HAP-1 (cell line): Measurements from ENCODE around the gene MDM2.

Source experiments
- DNase-seq, 2 experiments: peaks; one replicate each; pipeline ENCODE4 v3.0.0-alpha.2; 2016 to 2020; ENCODE audit warnings: low spot score in 2 of 2
- H3K27me3 ChIP-seq: fragments of 250-450 bp; sonication (Bioruptor Pico); 2 replicates; pipeline ENCODE4 v1.5.1; 2020; ENCODE audit warnings: low read depth, mild to moderate bottlenecking, moderate library complexity
- H3K36me3 ChIP-seq: fragments of 250-450 bp; sonication (Bioruptor Pico); replicated peaks from 2 replicates; pipeline ENCODE4 v1.5.1; 2020; ENCODE audit warnings: mild to moderate bottlenecking
- H3K4me1 ChIP-seq: fragments of 250-450 bp; sonication (Bioruptor Pico); 2 replicates; pipeline ENCODE4 v1.5.1; 2020; ENCODE audit warnings: mild to moderate bottlenecking
- H3K4me3 ChIP-seq: fragments of 250-450 bp; sonication (Bioruptor Pico); 2 replicates; pipeline ENCODE4 v1.5.1; 2020; ENCODE audit warnings: mild to moderate bottlenecking, moderate library complexity
- H3K9me3 ChIP-seq: fragments of 250-450 bp; sonication (Bioruptor Pico); 2 replicates; pipeline ENCODE4 v1.5.1; 2020; ENCODE audit warnings: mild to moderate bottlenecking, moderate library complexity
- in situ Hi-C: fragments of 300-500 bp; cut with MboI; formaldehyde crosslinking; loops from 3 replicates; pipeline ENCODE4 v1.14.3; 2020; ENCODE audit warnings: low sequenced_read_pairs, inconsistent platforms, mixed read lengths

Gene MDM2

GRCh38 chr12:68866950-68867349, 59.0 kb downstream of the MDM2 start:
- Histone ChIP-seq H3K36me3 (no peaks in the 10 kb centered on the region), H3K27me3 (no peaks in the 10 kb centered on the region), H3K9me3 (no peaks in the 10 kb centered on the region), H3K4me3 (no peak overlapping the region), H3K4me1 (no peaks in the 10 kb centered on the region)
- in situ Hi-C loops: loop anchor here (10.0 to 25.0 kb wide), 2 partner anchors 208 to 370 kb away; partner anchors contain the start of gene CPSF6
- DNase-seq: no peak

DNA sequence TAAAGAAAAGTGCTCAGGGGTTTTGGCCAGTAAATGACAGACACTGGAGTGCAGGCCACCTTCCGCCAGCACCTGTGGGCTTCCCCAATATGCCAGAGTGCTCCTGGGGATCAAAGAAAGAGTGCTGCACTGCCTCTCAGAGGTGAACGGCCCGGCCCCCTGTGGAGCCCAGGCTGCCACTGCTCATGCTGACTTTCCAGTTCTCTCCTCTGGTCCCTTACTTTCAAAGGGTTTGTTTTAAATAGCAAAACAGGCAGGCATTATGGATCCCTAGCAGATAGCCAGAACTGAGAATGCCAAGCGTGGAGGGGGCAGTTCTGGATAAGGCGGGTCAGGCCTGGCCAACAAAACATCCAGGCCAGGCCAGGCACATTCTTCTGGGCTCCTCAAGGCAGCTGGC, 59.6 kb downstream of the MDM2 start:
- no peaks in the 10 kb centered on the region for H3K9me3 ChIP-seq
- in situ Hi-C loops: loop anchor here (10.0 to 25.0 kb wide), 2 partner anchors 207 to 370 kb away; partner anchors contain the start of gene CPSF6
- H3K4me1 ChIP-seq: no peaks in the 10 kb centered on the region
- H3K27me3 ChIP-seq: no peaks in the 10 kb centered on the region
- no peaks in the 10 kb centered on the region for H3K36me3 ChIP-seq
- DNase-seq: no peak
- no peak overlapping the region for H3K4me3 ChIP-seq

DNA sequence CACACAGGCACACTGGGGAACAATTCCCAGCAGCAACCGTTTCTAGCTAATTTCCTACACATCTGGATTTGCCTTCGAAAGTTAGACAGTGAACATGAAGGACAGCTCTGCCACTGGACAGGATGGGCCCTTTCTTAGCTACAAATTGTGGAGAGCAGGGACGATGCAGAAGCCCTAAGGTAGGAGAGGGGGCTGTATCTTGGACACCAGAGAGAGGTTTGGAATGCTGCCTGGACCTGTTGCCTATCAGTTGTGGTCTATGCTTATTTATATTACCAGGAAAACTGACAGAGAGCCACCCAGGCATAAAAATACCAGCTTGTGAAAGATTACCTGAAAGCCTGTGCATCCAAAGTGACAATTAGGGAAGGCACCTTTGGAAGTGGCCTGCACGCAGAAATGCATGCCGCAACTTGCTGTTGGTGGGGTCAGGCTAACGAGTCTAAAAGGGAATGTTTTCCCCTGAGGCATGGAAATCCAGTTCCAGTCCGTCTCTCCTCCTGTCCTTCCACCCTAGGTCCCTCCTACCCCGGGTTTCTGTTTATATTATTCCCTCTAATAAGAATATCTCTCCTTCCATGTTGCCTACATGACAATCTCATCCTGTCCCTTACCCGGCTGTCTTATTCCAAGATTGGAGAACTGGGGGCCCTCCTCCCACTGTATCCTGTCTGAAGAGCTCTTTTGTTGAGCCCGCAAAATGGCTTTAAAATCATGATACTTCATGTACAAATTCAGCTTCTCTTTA, 60.2 kb downstream of the MDM2 start:
- Histone ChIP-seq H3K27me3 (no peaks in the 10 kb centered on the region), H3K4me1 (no peaks in the 10 kb centered on the region), H3K36me3 (no peaks in the 10 kb centered on the region), H3K9me3 (no peaks in the 10 kb centered on the region), H3K4me3 (no peak overlapping the region)
- DNase-seq: no peak
- in situ Hi-C loops: loop anchor here (10.0 to 25.0 kb wide), 2 partner anchors 207 to 369 kb away; partner anchors contain the start of gene CPSF6

- Histone ChIP-seq H3K9me3 (no peaks in the 10 kb centered on the region), H3K27me3 (no peaks in the 10 kb centered on the region), H3K4me3 (no peak overlapping the region), H3K36me3 (no peaks in the 10 kb centered on the region), H3K4me1 (no peaks in the 10 kb centered on the region)
- no peak for DNase-seq
- in situ Hi-C loops: loop anchor here (25.0 kb wide), 1 partner anchor 367 kb away; the partner anchor contains the start of gene CPSF6
Observed at GRCh38 chr12:68870011-68870410, 62.0 kb downstream of the MDM2 start.

- no peak for DNase-seq
- H3K4me1 ChIP-seq: no peaks in the 10 kb centered on the region
- no peaks in the 10 kb centered on the region for H3K9me3 ChIP-seq
- no peak overlapping the region for H3K4me3 ChIP-seq
- in situ Hi-C loops: loop anchor here (25.0 kb wide), 1 partner anchor 367 kb away; the partner anchor contains the start of gene CPSF6
- no peaks in the 10 kb centered on the region for H3K27me3 ChIP-seq
- no peaks in the 10 kb centered on the region for H3K36me3 ChIP-seq
Observed at GRCh38 chr12:68870443-68870842, 62.5 kb downstream of the MDM2 start.

GRCh38 chr12:68871396-68871795, 63.4 kb downstream of the MDM2 start:
- Histone ChIP-seq H3K9me3 (no peaks in the 10 kb centered on the region), H3K4me1 (no peaks in the 10 kb centered on the region), H3K36me3 (no peaks in the 10 kb centered on the region), H3K27me3 (no peaks in the 10 kb centered on the region), H3K4me3 (no peak overlapping the region)
- in situ Hi-C loops: loop anchor here (25.0 kb wide), 1 partner anchor 366 kb away; the partner anchor contains the start of gene CPSF6
- no peak for DNase-seq

DNA sequence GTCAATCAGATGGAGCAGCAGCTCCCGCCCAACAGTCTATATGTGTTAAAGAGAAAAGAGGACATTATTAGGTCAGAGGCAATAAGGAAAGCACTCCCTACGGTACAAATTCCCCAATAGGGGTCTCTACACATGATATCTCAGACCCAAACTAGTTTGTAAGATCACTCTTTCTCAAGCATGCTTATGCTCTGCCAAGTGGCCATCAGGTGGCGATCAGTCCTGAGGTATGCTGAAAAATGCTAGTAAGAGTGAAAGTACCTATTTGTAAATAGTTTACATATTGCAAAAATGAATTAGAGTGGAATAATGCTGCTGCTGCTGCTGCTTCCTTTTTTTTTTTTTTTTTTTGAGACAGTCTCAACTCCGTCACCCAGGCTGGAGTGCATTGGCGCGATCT, 63.9 kb downstream of the MDM2 start:
- in situ Hi-C loops: loop anchor here (25.0 kb wide), 1 partner anchor 365 kb away; the partner anchor contains the start of gene CPSF6
- DNase-seq: peak; percentile 13 to 23
- H3K4me1 ChIP-seq: no peaks in the 10 kb centered on the region
- H3K27me3 ChIP-seq: no peaks in the 10 kb centered on the region
- no peak overlapping the region for H3K4me3 ChIP-seq
- no peaks in the 10 kb centered on the region for H3K36me3 ChIP-seq
- no peaks in the 10 kb centered on the region for H3K9me3 ChIP-seq

DNA sequence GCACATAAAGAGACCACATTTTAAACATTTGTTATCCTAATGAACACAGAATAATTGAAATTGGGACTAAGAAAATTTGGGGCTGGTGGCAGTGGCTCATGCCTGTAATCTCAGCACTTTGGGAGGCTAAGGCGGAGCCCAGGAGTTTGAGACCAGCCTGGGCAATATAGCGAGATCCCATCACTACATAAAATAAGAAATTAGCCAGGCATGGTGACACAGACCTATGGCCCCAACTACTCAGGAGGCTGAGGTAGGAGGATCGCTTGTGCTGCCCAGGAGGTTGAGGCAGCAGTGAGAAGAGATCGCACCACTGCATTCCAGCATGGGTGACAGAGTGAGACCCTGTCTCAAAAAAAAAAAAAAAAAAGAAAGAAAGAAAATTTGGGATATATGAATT, 65.3 kb downstream of the MDM2 start:
- Histone ChIP-seq H3K27me3 (no peaks in the 10 kb centered on the region), H3K4me3 (no peak overlapping the region), H3K36me3 (no peaks in the 10 kb centered on the region), H3K9me3 (no peaks in the 10 kb centered on the region; the same call in 1 of the 2 replicates), H3K4me1 (no peaks in the 10 kb centered on the region)
- in situ Hi-C loops: loop anchor here (25.0 kb wide), 1 partner anchor 364 kb away; the partner anchor contains the start of gene CPSF6
- no peak for DNase-seq

GRCh38 chr12:68876461-68876860, 68.5 kb downstream of the MDM2 start:
- Histone ChIP-seq H3K4me3 (no peak overlapping the region), H3K4me1 (no peaks in the 10 kb centered on the region), H3K36me3 (no peaks in the 10 kb centered on the region), H3K9me3 (no peaks in the 10 kb centered on the region; the same call in 1 of the 2 replicates), H3K27me3 (no peaks in the 10 kb centered on the region)
- DNase-seq: no peak
- in situ Hi-C loops: no loop called here

GRCh38 chr12:68877583-68877982, 69.6 kb downstream of the MDM2 start:
- no peaks in the 10 kb centered on the region; the same call in 1 of the 2 replicates for H3K9me3 ChIP-seq
- no peaks in the 10 kb centered on the region for H3K4me1 ChIP-seq
- no peak overlapping the region for H3K4me3 ChIP-seq
- in situ Hi-C loops: no loop called here
- no peak for DNase-seq
- no peaks in the 10 kb centered on the region for H3K27me3 ChIP-seq
- no peaks in the 10 kb centered on the region for H3K36me3 ChIP-seq

DNA sequence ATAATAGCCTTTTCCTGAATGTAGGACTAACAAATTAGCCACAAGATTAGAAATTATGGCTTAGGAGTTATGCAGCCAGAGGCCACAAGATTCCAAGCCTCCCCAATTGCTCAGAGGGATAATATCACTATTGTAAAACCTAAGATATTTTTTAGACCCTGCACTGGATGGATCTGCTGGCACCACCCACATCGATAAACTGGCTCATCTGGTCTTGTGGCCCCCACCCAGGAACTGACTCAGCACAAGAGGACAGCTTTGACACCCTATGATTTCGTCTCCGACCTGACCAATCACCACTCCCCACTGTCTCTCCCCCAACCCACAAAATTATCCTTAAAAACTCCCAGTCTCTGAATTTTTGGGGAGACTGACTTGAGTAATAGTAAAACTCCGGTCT, 70.3 kb downstream of the MDM2 start:
- no peaks in the 10 kb centered on the region; the same call in 1 of the 2 replicates for H3K9me3 ChIP-seq
- no peaks in the 10 kb centered on the region for H3K4me1 ChIP-seq
- no peak overlapping the region for H3K4me3 ChIP-seq
- in situ Hi-C loops: no loop called here
- H3K36me3 ChIP-seq: no peaks in the 10 kb centered on the region
- H3K27me3 ChIP-seq: no peaks in the 10 kb centered on the region
- no peak for DNase-seq

GRCh38 chr12:68878846-68879245, 70.9 kb downstream of the MDM2 start:
- no peaks in the 10 kb centered on the region for H3K36me3 ChIP-seq
- no peak overlapping the region for H3K4me3 ChIP-seq
- no peaks in the 10 kb centered on the region; the same call in 1 of the 2 replicates for H3K9me3 ChIP-seq
- H3K4me1 ChIP-seq: no peaks in the 10 kb centered on the region
- in situ Hi-C loops: no loop called here
- no peak for DNase-seq
- H3K27me3 ChIP-seq: no peaks in the 10 kb centered on the region

DNA sequence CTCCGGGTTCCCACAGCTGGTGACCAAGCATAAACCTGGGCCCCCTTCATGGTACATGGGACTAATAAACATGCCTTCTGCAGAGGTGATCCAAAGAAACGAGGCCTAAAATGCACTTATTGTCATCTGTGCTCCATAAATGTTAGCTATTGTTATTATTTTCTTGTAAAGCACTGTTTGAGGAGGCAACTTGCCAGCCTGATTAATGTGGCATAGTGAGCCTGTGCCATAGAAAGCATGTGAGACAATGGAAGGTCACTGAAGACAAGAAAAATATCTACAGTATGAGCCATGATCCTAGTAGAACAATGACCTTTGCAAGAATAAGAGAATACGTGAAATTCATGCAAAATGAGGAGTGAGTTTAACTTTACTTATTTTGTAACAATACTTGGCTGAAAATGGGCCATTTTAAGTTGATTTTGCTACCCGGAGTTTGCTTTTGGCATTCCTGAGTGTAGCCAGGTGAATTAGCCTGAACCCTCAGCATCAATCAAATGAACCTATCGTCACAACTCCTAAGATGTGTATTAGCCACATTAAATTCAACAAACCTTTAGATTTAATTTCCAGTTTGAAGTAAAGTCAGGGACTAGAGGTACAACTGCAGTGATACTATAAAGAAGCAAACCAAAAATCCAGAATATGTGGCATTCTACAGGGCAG, 72.8 kb downstream of the MDM2 start:
- no peak for DNase-seq
- no peaks in the 10 kb centered on the region for H3K27me3 ChIP-seq
- in situ Hi-C loops: no loop called here
- H3K4me3 ChIP-seq: no peak overlapping the region
- H3K36me3 ChIP-seq: no peaks in the 10 kb centered on the region
- no peaks in the 10 kb centered on the region for H3K4me1 ChIP-seq
- H3K9me3 ChIP-seq: no peaks in the 10 kb centered on the region; the same call in 1 of the 2 replicates
